Astrocyte (in vitro differentiated cells and primary cell): ENCODE results near the gene ADARB2.

ENCODE experiments used
- CTCF ChIP-seq: IDR thresholded peaks from 2 replicates; pipeline ENCODE4 v1.5.1; 2011; ENCODE audit warnings: low read depth, mild to moderate bottlenecking, inconsistent platforms, low read length, moderate library complexity; ENCODE audit not compliant: insufficient read depth
- EZH2 ChIP-seq: IDR thresholded peaks from 2 replicates; pipeline ENCODE4 v1.6.1; 2012; ENCODE audit warnings: mild to moderate bottlenecking, low read length, inconsistent platforms; ENCODE audit not compliant: insufficient read depth

GRCh38 chr10:1467334-1468076 lies 269.8 kb downstream of the ADARB2 start:
- TF ChIP-seq CTCF, result no peak
- no peak for TF ChIP-seq EZH2
